ENCODE data around the gene OR52E8. TPM values are rescaled to one million over a fixed set of nuclear protein-coding genes. Genes with fewer than 3 reads are reported as not detected.

The OR52E8 gene
- total and polyA plus RNA-seq, 4 donors = 0.18 TPM; not detected in 3

DNA sequence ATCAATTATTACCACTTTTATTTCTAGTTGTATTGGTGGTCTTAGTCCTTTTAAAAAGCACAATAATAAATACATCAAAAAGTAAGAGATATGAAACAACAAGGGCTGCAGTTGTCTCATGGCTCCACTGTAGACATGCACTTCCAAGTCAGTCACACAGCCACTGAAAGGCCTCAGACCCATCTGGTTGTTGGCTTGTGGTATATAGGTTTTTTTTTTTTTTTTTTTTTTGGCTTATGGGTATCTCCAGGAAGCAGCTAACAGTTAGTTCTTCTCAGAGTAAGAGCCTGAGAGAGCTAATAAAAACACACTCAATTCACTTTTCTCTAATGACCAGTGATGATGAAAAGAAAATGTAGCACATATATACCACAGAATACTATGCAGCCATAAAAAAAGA, 9.8 kb downstream of the OR52E8 start:
- Histone ChIP-seq H3K27me3 (ENCODE audit: control insufficient read depth in 3 of 3, insufficient read depth in 3 of 3, low read length in 2 of 3) (no peaks in the 10 kb centered on the region), H3K36me3 (ENCODE audit: control insufficient read depth in 4 of 4, insufficient read depth in 4 of 4, low read length in 4 of 4) (no peaks in the 10 kb centered on the region), H3K4me3 (no peak overlapping the region), H3K4me1 (ENCODE audit: control insufficient read depth in 5 of 5, insufficient read depth in 5 of 5, low read length in 5 of 5) (no peaks in the 10 kb centered on the region), H3K9me3 (ENCODE audit: control insufficient read depth in 4 of 4, insufficient read depth in 3 of 4, low read length in 3 of 4) (no peaks in the 10 kb centered on the region), H3K27ac (ENCODE audit: low read depth in 1 of 2, low read length in 1 of 2) (no peak overlapping the region), H3K9ac (ENCODE audit: insufficient read depth in 1 of 2, low read length in 2 of 2) (no peak overlapping the region)
- TF ChIP-seq, protein P1, sequence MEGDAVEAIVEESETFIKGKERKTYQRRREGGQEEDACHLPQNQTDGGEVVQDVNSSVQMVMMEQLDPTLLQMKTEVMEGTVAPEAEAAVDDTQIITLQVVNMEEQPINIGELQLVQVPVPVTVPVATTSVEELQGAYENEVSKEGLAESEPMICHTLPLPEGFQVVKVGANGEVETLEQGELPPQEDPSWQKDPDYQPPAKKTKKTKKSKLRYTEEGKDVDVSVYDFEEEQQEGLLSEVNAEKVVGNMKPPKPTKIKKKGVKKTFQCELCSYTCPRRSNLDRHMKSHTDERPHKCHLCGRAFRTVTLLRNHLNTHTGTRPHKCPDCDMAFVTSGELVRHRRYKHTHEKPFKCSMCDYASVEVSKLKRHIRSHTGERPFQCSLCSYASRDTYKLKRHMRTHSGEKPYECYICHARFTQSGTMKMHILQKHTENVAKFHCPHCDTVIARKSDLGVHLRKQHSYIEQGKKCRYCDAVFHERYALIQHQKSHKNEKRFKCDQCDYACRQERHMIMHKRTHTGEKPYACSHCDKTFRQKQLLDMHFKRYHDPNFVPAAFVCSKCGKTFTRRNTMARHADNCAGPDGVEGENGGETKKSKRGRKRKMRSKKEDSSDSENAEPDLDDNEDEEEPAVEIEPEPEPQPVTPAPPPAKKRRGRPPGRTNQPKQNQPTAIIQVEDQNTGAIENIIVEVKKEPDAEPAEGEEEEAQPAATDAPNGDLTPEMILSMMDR (IDR thresholded peaks at IDR 0.05; ENCODE audit: control extremely low read depth, extremely low read depth) = no peak
- ATAC-seq (ENCODE audit: insufficient read depth, low FRiP score) = no peak
- no peak for DNase-seq

DNA sequence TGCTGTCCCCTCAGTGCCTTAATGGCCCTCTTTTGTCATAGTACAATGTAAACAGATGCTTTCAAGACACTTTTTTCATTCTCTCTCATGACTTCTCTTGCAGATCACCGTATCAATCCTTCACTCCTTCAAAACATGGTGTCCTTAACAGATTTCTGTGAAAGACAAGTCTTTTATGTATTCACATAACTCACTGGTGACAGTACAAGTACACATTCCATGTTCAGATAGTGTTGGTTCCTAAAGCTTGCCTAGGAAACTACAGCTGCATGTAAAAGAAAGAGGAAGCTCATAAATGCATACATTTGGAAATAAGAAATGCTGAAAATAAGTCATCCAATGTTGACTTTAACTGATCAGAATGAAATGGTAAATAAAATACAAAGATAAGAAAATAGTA, 10.8 kb downstream of the OR52E8 start:
- TF ChIP-seq, protein P1 (IDR thresholded peaks at IDR 0.05; ENCODE audit: control extremely low read depth, extremely low read depth) = no peak
- no peaks in the 10 kb centered on the region for H3K4me1 ChIP-seq (ENCODE audit: control insufficient read depth in 5 of 5, insufficient read depth in 5 of 5, low read length in 5 of 5)
- ATAC-seq (ENCODE audit: insufficient read depth, low FRiP score) (no peak), DNase-seq (no peak)
- H3K9ac ChIP-seq (ENCODE audit: insufficient read depth in 1 of 2, low read length in 2 of 2) = no peak overlapping the region
- H3K9me3 ChIP-seq (ENCODE audit: control insufficient read depth in 4 of 4, insufficient read depth in 3 of 4, low read length in 3 of 4) = no peaks in the 10 kb centered on the region
- no peak overlapping the region for H3K27ac ChIP-seq (ENCODE audit: low read depth in 1 of 2, low read length in 1 of 2)
- H3K27me3 ChIP-seq (ENCODE audit: control insufficient read depth in 3 of 3, insufficient read depth in 3 of 3, low read length in 2 of 3) = no peaks in the 10 kb centered on the region
- WGBS, 2 donors = 19 to 39% methylated on average over 1 of the region's 1 CpG
- no peak overlapping the region for H3K4me3 ChIP-seq
- no peaks in the 10 kb centered on the region for H3K36me3 ChIP-seq (ENCODE audit: control insufficient read depth in 4 of 4, insufficient read depth in 4 of 4, low read length in 4 of 4)

DNA sequence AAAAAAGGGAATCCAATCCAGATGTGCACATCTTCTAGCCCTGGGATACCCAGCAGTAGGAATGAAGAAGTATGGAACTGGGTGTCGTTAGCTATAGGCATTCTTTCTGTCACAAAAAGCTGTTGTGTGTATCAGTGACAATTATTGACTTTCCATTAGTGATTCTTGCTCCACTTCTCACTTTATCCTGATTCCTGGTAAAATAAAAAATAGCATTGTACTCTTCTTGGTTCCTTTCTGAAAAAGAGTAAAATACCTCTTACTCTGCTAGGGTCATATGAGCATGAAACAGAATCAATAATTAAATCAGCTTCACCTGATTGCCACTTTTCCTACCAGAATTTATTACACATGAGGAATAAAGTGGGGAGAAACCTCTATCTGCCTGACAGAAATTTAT, 15.7 kb downstream of the OR52E8 start, which contains the start of gene OR52E6:
TSS of gene OR52E6 (minus strand) at position 101 of the 400 bp plus-strand sequence. CDS start at position 101, 0 bp downstream.
- DNase-seq (no peak), ATAC-seq (ENCODE audit: insufficient read depth, low FRiP score) (no peak)
- Histone ChIP-seq H3K9ac (ENCODE audit: insufficient read depth in 1 of 2, low read length in 2 of 2) (no peak within 1 kb of the TSS), H3K36me3 (ENCODE audit: control insufficient read depth in 4 of 4, insufficient read depth in 4 of 4, low read length in 4 of 4) (no peaks in the 10 kb centered on the region), H3K27ac (ENCODE audit: low read depth in 1 of 2, low read length in 1 of 2) (no peak within 1 kb of the TSS), H3K9me3 (ENCODE audit: control insufficient read depth in 4 of 4, insufficient read depth in 3 of 4, low read length in 3 of 4) (peaks cover 0 to 2% (median 0%) of the 10 kb centered on the region in 4 donors), H3K4me1 (ENCODE audit: control insufficient read depth in 5 of 5, insufficient read depth in 5 of 5, low read length in 5 of 5) (no peaks in the 10 kb centered on the region), H3K27me3 (ENCODE audit: control insufficient read depth in 3 of 3, insufficient read depth in 3 of 3, low read length in 2 of 3) (no peaks in the 10 kb centered on the region), H3K4me3 (no peak within 1 kb of the TSS)
- TF ChIP-seq, protein P1 (IDR thresholded peaks at IDR 0.05; ENCODE audit: control extremely low read depth, extremely low read depth) = no peak
- WGBS, 2 donors = 43 to 87% methylated on average over 1 of the region's 1 CpG

DNA sequence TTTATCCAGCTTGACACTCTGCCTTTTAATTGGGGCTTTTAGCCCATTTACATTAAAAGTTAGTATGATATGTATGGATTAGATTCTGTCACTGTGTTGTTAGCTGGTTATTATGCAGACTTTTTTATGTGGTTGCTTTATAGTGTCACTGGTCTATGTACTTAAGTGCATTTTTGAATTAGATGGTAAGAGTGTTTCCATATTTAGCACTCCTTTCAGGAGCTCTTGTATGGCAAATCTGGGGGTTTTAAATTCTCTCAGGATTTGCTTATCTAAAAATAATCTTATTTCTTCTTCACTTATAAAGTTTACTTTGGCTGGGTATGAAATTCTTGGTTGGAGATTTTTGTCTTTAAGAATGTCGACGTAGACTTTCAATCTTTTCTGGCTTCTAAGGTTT, 19.8 kb downstream of the OR52E8 start:
- H3K27me3 ChIP-seq (ENCODE audit: control insufficient read depth in 3 of 3, insufficient read depth in 3 of 3, low read length in 2 of 3) = no peaks in the 10 kb centered on the region
- no peak overlapping the region for H3K4me3 ChIP-seq
- H3K4me1 ChIP-seq (ENCODE audit: control insufficient read depth in 5 of 5, insufficient read depth in 5 of 5, low read length in 5 of 5) = no peaks in the 10 kb centered on the region
- peaks cover 0 to 2% (median 0%) of the 10 kb centered on the region in 4 donors for H3K9me3 ChIP-seq (ENCODE audit: control insufficient read depth in 4 of 4, insufficient read depth in 3 of 4, low read length in 3 of 4)
- no peak overlapping the region for H3K27ac ChIP-seq (ENCODE audit: low read depth in 1 of 2, low read length in 1 of 2)
- ATAC-seq (ENCODE audit: insufficient read depth, low FRiP score) = no peak
- DNase-seq = no peak
- no peaks in the 10 kb centered on the region for H3K36me3 ChIP-seq (ENCODE audit: control insufficient read depth in 4 of 4, insufficient read depth in 4 of 4, low read length in 4 of 4)
- no peak overlapping the region for H3K9ac ChIP-seq (ENCODE audit: insufficient read depth in 1 of 2, low read length in 2 of 2)
- 83 to 93% methylated on average over 2 of the region's 2 CpGs for WGBS, 2 donors
- TF ChIP-seq, protein P1 (IDR thresholded peaks at IDR 0.05; ENCODE audit: control extremely low read depth, extremely low read depth) = no peak

Data from lung (tissue), 12 donors.